PC-9 (cell line): ENCODE measurements around the gene AMOT.

Experiments
- CTCF ChIP-seq: fragments of 200-600 bp; sonication (generic); conservative IDR thresholded peaks from 2 replicates; pipeline ENCODE4 v1.6.1; 2017; ENCODE audit warnings: mixed run types, antibody characterized with exemption, mild to moderate bottlenecking, moderate library complexity
- EZH2 ChIP-seq: fragments of 200-600 bp; sonication (generic); IDR thresholded peaks from 2 replicates; pipeline ENCODE4 v1.8.0; 2017; ENCODE audit warnings: antibody characterized with exemption, low read depth

- no peak for TF ChIP-seq CTCF
- TF ChIP-seq EZH2: no peak
These were observed 82.7 kb downstream of the AMOT start for GRCh38 chrX:112757946-112758345.
